Heart right ventricle (tissue), 16 donors: ENCODE data around the gene MSX2. TPM values are rescaled to one million over a fixed set of nuclear protein-coding genes. Genes with fewer than 3 reads are reported as not detected.
"Not testable (repeated sequence)": the region's sequence is repeated elsewhere in the genome, so short reads cannot be mapped to it uniquely, and the experiment has no call there.

Experiments used
- ATAC-seq, 8 donors: fragments of 200-7000 bp; cut with Tn5 transposase; one replicate each; pipeline ENCODE4 v1.9.1; 2020; ENCODE audit warnings: mild to moderate bottlenecking in 8 of 8, moderate library complexity in 8 of 8, moderate number of reproducible peaks in 1 of 8
- DNase-seq, 2 donors: peaks; one replicate each; pipeline ENCODE4 v3.0.0-alpha.2; 2020
- H3K27ac ChIP-seq, 10 donors: fragments of 200-600 bp; sonication (generic) in 2 of 10; one replicate each; pipeline versions ENCODE4 v1.5.0 to v1.8.0; 2020 to 2022; ENCODE audit warnings: mild to moderate bottlenecking in 3 of 10
- H3K27me3 ChIP-seq, 7 donors: fragments of 200-600 bp; one replicate each; pipeline ENCODE4 v1.8.0; 2021 to 2022; ENCODE audit warnings: mild to moderate bottlenecking in 2 of 7
- H3K36me3 ChIP-seq, 9 donors: fragments of 200-600 bp; sonication (generic) in 1 of 9; one replicate each; pipeline versions ENCODE4 v1.5.0 to v1.8.0; 2020 to 2022; ENCODE audit warnings: mild to moderate bottlenecking in 2 of 9
- H3K4me1 ChIP-seq, 9 donors: fragments of 200-600 bp; sonication (generic) in 1 of 9; one replicate each; pipeline versions ENCODE4 v1.5.0 to v1.8.0; 2020 to 2022; ENCODE audit warnings: mild to moderate bottlenecking in 4 of 9
- H3K4me3 ChIP-seq, 10 donors: fragments of 200-600 bp; sonication (generic) in 2 of 10; one replicate each; pipeline versions ENCODE4 v1.5.0 to v1.8.0; 2020 to 2022; ENCODE audit warnings: mild to moderate bottlenecking in 7 of 10, moderate library complexity in 2 of 10
- H3K9me3 ChIP-seq, 11 donors: fragments of 200-600 bp in 10 of 11; sonication (generic) in 2 of 11; one replicate each; pipeline versions ENCODE4 v1.5.0 to v1.8.0; 2013 to 2022; ENCODE audit warnings: mild to moderate bottlenecking in 2 of 11, control low read depth in 1 of 11, moderate library complexity in 1 of 11
- CTCF ChIP-seq, 9 donors: fragments of 200-600 bp; sonication (generic) in 2 of 9; IDR thresholded peaks; one replicate each; pipeline versions ENCODE4 v1.5.0 to v1.8.0; 2021 to 2022; ENCODE audit warnings: antibody characterized with exemption in 9 of 9, mild to moderate bottlenecking in 5 of 9, moderate library complexity in 1 of 9
- WGBS, 2 donors: extraction: QIAGEN DNeasy Blood & Tissue Kit; methylation state at CpG; one replicate each; pipeline ENCODE4 v1.1.7; 2013; ENCODE audit warnings: inconsistent platforms in 1 of 2; 5-methylcytosine and 5-hydroxymethylcytosine counted together
- intact Hi-C, 10 donors: fragments of 100-400 bp; cut with DNase I; formaldehyde crosslinking; loops; one replicate each; pipeline versions ENCODE4 v1.11.1 to v1.14.2; 2022
- polyA plus RNA-seq, 2 donors: library from polyadenylated mRNA; stranded (reverse); fragments of 200-250 nt; gene quantifications; one replicate each; pipeline ENCODE4 v1.2.3, GENCODE V29; 2013
- total RNA-seq, 10 donors: library from RNA; stranded (reverse); fragmentation: NEBNext Ultra II Directional in 3 of 10; extraction: Animal tissue kit (Norgen Biotek cat#: 25700) in 3 of 10; gene quantifications; one replicate each; pipeline versions ENCODE4 v1.2.1 to v1.2.4, GENCODE V29; 2021 to 2023
- donor health status: Arrhythmogenic right ventricular cardiomyopathy.
- donor health status: ischemic (EF 13 %, LVEDD 7.1; RV severe dilation, severe dysfunction).
- donor health status: healthy with polysubstance abuse.
- donor health status: DM: no; HTN: yes; CAD: no.
- donor health status: DM: no; HTN: no; CAD: no.
- donor health status: ischemic (EF 25% LVEDD 6.9; RV normal size, moderate dysfunction).
- donor health status: ischemic (EF 25% LVEDD 5.7; RV mildly dilated, moderate dysfunction).
- donor health status: healthy.
- donor health status: DM: yes; HTN: yes; CAD: no.
- donor health status: Ischemic cardiomyopathy.
- donor health status: ischemic (EF 35%, LVEDD 5.7; RV mildly dilated, moderate dysfunction).
- donor health status: nonischemic (EF 11% LVEDD 7.7; RV severe dilation, severe dysfunction).
- donor health status: DM: yes; HTN: yes; CAD: no.
- donor health status: PGD.
- donor health status: ischemic (EF 29% LVEDD 5.4; RV normal size, mild dysfunction).
- donor health status: nonischemic (EF 23%, LVEDD 6.1; RV moderate dilation, normal function).

Gene MSX2
- total and polyA plus RNA-seq, 12 donors: 0.43 to 2.1 (median 1.4) TPM

GRCh38 chr5:174755106-174755505, 30.7 kb downstream of the MSX2 start:
- no peak overlapping the region for H3K27ac ChIP-seq
- 53 to 63% methylated on average over 2 of the region's 2 CpGs for WGBS, 2 donors
- H3K27me3 ChIP-seq: peaks cover 8 to 51% (median 32%) of the 10 kb centered on the region in 7 donors
- H3K36me3 ChIP-seq: no peaks in the 10 kb centered on the region
- intact Hi-C loops: no loop called here
- H3K9me3 ChIP-seq: no peaks in the 10 kb centered on the region
- no peak for DNase-seq
- H3K4me1 ChIP-seq: peaks cover 0 to 11% (median 4%) of the 10 kb centered on the region in 9 donors
- no peak for ATAC-seq
- TF ChIP-seq CTCF (IDR thresholded peaks at IDR 0.05): peak in 4 of 9 donors; percentile 9 to 26 (median 18)
- H3K4me3 ChIP-seq: no peak overlapping the region

- ATAC-seq: no peak
- Histone ChIP-seq H3K27me3 (peaks cover 0 to 16% (median 8%) of the 10 kb centered on the region in 7 donors), H3K27ac (no peak overlapping the region), H3K4me3 (no peak overlapping the region), H3K36me3 (no peaks in the 10 kb centered on the region), H3K4me1 (no peaks in the 10 kb centered on the region), H3K9me3 (no peaks in the 10 kb centered on the region)
- 61 to 70% methylated on average over 3 of the region's 3 CpGs for WGBS, 2 donors
- TF ChIP-seq CTCF (IDR thresholded peaks at IDR 0.05): no peak
- DNase-seq: no peak
- intact Hi-C loops: no loop called here
These were observed 34.7 kb downstream of the MSX2 start for GRCh38 chr5:174759091-174759490.

GRCh38 chr5:174760721-174761120, 36.3 kb downstream of the MSX2 start:
- H3K9me3 ChIP-seq: no peaks in the 10 kb centered on the region
- H3K4me1 ChIP-seq: no peaks in the 10 kb centered on the region
- H3K36me3 ChIP-seq: no peaks in the 10 kb centered on the region
- peaks cover 0 to 12% (median 5%) of the 10 kb centered on the region in 7 donors for H3K27me3 ChIP-seq
- WGBS, 2 donors: 85 to 88% methylated on average over 11 of the region's 11 CpGs
- ATAC-seq (no peak), DNase-seq (no peak)
- no peak overlapping the region for H3K27ac ChIP-seq
- intact Hi-C loops: no loop called here
- no peak overlapping the region for H3K4me3 ChIP-seq
- TF ChIP-seq CTCF (IDR thresholded peaks at IDR 0.05): no peak

GRCh38 chr5:174761341-174761740, 37.0 kb downstream of the MSX2 start:
- ATAC-seq, H3K4me3 ChIP-seq, H3K36me3 ChIP-seq, H3K9me3 ChIP-seq, H3K4me1 ChIP-seq, intact Hi-C loops, DNase-seq, H3K27ac ChIP-seq: not testable (repeated sequence)
- H3K27me3 ChIP-seq: peaks cover 0 to 18% (median 5%) of the 10 kb centered on the region in 7 donors
- WGBS, 2 donors: 77 to 82% methylated on average over 1 of the region's 2 CpGs

GRCh38 chr5:174764309-174764708, 39.9 kb downstream of the MSX2 start:
- H3K9me3 ChIP-seq: no peaks in the 10 kb centered on the region
- WGBS, 2 donors: 72 to 78% methylated on average over 10 of the region's 10 CpGs
- H3K4me3 ChIP-seq: no peak overlapping the region
- H3K36me3 ChIP-seq: no peaks in the 10 kb centered on the region
- no peak for TF ChIP-seq CTCF (IDR thresholded peaks at IDR 0.05)
- ATAC-seq (no peak), DNase-seq (no peak)
- H3K27me3 ChIP-seq: peaks cover 0 to 19% (median 5%) of the 10 kb centered on the region in 7 donors
- intact Hi-C loops: no loop called here
- no peaks in the 10 kb centered on the region for H3K4me1 ChIP-seq
- no peak overlapping the region for H3K27ac ChIP-seq
